HG02885 (cell line): ENCODE results near the gene PDGFA.

Experiments
- ATAC-seq: cut with Tn5 transposase; IDR thresholded peaks from one replicate; pipeline ENCODE4 v1.9.1; 2021; ENCODE audit warnings: mild to moderate bottlenecking; ENCODE audit not compliant: unreplicated experiment, poor library complexity

PDGFA gene

DNA sequence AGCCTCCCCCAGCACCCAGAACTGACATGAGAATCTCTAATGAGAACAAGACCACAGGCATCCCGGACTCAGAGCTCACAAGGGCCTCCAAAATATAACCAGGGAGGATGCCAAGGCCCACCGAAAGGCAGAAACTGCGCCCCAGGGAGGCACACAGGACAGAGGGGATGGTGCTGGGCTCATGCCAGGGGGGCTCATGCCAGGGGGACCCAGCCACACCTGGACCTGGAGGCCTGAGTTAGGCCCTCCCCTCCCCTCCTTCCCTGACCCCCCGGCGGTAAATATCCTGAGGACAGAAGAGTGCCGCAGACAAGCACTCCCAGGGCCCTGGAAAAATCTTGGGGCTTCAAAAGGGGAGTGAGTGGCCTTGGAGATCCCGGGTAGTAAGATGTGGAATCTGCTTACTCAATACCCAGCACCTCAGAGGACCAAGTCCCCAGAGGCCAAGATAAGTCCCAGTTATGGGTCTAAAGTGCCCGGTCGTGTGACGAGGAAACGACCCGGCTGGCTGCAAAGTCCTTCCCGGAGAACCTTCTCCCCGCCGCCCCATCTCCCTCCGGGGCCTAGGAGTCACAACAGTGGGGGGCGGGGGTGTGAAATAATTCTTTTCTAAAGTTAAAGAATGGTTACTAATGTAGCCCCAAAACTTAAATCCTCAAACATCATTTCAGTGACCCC, 11.9 kb downstream of the PDGFA start:
- ATAC-seq, result no peak

DNA sequence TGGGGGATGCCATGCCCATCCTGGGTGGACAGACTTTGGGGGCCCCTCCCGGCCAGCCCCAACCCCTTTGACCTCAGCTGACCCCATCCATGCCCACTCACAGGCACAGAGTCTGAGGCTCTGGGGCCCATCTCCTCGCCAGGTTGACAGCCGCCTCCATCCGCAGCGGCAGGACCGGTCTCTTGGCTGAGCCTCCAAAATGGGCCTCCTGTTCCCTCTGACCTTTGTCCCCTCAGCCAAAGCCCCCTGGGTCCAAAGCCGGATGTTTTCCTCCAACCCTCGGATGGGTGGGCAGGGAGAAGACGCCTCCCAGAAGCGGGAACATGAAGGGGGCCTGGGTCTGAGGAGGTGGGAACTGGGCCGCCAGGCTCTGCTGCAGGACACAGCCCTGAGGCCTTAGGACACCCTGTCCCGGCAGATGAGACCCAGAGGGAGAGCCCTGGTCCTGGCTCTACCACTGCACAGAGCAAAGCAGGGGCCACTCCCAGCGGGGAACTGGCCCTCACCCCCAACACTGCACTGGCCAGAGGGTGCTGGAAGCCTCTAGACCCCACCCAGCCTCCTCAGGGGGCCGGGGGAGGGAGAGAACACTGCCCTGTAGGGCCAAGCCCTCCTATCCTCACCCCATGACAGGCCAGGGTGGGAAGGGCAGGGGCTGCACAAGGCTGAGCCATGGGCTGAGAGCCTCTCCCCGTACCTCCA, 12.6 kb downstream of the PDGFA start:
- no peak for ATAC-seq

DNA sequence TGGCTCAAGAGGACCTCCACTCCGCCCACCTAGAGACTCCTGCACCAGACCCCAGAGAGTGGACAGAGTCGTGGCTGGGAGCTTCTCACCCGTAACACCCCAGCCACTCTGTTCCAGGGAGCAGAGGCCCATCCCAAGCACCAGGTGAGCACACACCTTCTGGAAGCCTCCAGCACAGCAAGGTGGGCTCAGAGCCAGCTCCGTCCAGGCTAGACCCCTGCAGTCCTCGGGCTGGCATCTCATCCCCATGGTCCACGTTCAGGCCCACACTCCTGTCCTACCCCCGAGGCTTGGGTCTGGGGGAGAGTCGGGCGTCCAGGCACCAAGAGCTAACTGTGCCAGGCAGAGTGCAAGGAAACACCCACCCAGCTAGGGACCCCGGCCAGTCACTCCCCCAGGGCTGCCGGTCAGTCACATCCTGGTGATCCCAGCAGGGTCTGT, 13.2 kb downstream of the PDGFA start:
- ATAC-seq, result no peak

DNA sequence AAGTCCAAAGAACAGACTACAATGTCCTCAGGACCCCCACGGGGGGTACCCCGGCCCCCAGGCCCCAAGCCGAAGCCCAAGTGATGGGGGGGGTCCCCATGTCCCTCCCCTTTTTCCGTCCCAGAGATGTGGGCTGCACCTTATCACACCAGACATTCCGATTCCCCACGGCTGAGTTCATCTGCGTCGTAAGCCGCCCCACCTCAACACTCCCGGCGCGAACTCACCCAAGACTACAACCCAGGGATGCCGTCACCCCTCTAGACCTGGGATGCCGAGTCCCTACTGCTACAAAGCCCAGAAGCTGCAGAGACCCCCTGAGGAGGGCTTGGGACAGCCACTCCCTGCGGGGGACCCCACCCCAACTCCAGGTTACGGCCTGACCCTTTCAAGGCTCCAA, 14.5 kb downstream of the PDGFA start:
- no peak for ATAC-seq

DNA sequence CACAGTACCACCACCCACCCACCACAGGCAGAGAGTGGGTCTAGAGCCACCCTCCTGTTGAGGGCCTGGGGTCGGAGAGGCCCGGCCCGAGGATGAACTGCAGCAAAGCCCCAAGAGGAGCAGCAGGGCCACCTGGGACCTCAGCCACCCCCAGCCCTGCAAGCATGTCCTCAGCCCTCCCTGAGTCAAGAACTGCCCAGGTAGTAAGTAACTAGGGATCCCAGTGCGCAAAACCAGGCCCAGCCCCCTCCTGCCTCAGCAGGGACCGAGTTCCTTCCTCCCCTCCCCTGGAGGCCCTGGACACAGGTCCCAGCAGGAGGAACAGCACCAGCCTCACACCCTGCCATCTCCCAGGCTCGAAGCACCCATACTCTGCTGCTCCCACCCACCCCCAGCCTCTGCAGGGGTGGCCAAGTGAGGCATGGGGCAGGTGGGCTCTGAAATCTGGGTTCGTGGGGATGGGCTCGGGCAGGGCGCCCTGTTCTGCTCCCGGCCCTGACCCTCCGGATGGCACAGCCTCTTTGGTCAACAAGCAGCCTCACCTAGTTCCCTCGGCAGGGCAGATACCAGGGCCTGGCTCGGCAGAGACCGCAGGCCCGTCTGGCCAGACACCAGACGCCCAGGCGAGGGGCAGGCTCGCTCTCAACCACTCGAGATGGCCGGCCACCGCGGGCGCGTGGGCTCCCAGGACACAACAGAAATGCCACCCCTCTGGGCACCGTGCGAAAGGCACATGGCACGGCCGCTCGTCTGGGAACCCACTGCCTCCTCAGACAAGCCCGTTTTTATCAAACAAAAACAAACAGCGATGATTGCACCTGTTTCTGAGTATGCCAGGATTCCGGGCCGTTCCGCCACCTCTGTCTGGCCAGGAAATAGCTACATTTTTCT, 15.2 kb downstream of the PDGFA start:
- ATAC-seq, result no peak

DNA sequence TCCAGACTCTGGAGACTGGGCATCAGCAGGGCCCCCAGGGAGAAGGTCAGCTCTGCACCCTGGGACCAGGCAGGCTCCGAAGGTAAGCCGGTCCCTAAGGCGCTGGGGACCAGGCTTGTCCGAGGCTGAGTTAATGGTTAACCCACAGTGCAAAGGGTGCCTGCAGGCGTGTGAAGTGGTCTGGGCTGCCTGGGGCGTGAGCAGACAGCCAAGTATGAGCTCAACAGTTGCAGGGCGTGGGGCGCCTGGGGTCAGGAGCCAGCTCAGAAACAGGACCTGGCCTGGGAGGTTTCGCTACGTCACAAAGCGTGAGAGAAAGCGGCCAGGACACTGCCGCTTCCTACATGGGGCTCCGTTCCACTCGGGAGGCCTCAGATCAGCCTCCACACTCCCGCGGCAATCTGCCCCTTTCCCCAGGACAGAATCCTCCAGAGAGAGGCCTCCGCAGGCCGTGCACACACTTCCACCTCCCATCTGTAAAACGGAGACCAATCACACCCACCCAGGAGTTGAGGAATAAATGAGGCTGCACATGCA, 16.0 kb downstream of the PDGFA start:
- ATAC-seq, result no peak

DNA sequence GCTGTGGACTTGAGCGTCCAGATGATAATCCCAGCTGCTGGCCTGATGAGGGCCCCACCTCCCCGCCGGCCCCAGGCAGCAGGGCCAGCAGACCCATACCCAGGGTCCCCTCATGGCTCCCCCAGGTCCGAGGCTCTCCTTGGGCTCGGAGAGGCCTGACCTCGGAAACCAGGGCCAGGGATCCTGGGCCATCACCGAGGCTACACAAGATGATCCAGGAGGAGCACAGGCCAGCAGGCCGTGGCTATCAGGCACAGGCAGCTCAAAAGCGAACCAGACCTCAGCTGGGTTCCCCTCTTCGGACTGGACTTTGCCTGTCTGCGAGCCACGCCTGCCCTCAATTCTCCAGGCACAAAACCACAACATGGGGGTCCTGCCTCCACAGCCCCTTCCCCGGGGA, 17.4 kb downstream of the PDGFA start:
- ATAC-seq, result no peak

DNA sequence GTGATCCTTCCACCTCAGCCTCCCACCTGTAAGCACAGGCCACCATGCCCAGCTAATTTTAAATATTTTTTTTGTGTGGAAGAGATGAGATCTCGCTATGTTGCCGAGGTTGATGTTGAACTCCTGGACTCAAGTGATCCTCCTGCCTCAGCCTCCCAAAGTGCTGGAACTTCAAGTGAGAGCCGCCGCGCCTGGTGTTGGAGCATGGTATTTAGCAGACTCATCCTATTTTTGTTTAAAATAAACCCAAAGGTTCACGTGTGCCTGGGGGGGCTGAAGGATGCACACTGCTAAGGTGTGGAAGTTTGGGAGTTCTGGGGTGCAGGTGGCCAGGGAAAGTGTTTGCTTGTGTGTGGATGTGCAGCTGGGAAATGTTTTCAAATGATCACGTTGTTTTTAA, 18.1 kb downstream of the PDGFA start:
- ATAC-seq, result no peak

DNA sequence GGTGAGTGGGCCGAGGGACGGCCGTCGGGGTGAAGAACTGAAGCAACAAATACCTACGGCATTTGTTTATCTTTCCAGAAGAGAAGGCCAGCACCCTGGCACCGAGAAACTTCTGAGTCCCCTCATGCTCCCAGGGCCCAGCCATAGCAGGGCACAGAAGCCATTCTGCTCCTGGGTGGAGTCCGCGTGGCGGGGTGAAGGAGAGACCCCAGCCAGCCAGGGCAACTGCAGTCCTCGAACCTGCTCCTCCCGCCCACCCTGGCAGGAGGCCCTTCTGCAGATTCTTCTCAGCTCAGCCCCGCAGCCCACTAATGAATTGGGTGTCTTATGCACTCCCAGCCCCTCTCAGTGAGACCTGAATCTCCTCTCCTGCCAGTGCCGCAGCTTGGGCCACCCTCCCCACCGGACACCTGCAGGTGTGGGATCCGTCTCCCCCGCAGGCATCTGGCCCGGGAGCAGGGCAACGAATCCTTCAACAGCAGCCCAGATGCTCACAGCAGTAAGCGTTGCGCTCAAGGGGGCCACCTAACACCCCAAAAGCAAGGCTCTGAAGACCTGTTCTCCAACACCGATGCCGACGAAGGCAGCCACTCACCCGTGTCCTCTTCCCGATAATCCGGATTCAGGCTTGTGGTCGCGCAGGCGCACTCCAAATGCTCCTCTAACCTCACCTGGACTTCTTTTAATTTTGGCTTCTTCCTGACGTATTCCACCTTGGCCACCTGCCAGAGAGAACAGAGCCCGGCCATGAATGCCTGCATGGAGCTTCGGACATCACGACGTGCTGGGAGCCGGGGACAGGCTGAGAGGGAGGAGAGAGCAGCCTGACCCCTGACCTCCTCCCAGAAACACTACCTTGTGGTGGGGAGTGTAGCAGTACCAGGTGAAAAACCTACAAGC, 18.9 kb downstream of the PDGFA start:
- ATAC-seq, result no peak

DNA sequence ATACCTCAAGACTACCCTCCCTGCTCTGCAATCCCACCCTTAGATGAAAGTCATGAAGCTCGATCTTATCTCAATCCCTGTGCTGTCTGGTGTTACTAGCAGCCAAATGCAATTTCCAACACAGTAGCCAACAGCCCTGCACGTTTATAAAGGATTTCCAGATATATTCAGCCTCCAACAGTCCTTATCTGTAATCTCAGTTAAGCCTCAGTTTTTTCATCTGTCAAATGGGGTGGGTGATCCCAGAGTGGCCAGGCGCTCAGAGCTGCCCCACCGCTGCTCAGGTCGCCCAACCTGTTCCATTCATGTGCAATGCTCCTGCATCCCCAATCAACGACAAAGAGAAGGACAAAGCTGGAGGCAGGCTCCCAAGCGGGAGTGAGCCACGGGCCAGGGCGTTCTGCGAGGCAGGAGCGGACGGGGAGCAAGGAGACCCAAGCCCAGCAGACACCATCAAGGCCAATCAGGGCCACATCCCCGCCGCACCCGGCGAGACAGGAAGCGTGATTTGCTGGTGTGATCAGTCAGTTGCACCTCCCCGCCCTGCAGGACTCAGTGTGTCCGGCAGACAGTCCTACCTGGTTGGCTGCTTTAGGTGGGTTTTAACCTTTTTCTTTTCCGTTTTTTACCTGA, 19.7 kb downstream of the PDGFA start:
- ATAC-seq, result no peak

DNA sequence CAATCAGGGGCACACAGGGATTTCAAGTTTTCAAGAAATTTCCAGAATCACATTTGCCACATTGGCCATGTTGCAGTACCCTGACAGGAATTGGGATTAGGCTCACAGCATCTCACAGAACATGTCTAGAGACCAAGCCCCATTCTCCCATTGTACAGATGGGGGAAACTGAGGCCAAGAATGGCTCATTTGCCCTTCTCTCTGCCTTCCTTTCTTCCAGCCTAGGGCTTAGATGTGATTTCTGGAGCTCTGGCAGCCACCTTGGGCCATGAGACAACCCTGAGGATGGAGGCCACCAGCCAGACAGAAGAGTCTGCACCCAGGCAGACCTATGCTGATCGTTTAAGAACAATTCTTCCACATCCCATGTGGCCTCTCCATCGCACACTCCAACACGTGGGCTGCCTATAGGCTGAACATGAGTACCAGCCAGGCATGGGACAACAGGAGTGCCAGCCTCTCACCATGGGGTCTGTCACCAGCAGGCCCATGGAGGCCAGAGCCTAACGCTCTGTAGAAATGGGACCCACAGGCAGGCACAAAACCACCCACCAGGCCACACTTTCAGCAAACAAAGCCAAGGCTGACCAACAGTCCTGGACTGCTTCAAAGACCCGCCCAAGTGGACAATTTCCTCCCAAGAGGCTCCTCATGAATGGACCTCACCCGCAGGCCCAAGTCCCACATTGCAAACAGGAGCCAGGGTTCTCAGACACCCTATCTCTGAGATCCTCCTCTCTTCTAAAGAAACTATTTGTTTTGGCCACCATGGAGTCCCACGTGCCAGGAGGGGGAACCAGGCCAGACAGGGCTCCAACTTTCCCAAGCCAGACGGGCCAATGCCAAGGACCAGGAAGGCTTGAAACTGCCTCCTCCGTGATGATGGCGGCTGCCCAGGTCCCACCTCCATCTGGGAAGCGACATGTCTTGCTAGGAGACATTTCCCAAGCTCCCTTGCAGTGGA, 20.7 kb downstream of the PDGFA start:
- ATAC-seq, result no peak

DNA sequence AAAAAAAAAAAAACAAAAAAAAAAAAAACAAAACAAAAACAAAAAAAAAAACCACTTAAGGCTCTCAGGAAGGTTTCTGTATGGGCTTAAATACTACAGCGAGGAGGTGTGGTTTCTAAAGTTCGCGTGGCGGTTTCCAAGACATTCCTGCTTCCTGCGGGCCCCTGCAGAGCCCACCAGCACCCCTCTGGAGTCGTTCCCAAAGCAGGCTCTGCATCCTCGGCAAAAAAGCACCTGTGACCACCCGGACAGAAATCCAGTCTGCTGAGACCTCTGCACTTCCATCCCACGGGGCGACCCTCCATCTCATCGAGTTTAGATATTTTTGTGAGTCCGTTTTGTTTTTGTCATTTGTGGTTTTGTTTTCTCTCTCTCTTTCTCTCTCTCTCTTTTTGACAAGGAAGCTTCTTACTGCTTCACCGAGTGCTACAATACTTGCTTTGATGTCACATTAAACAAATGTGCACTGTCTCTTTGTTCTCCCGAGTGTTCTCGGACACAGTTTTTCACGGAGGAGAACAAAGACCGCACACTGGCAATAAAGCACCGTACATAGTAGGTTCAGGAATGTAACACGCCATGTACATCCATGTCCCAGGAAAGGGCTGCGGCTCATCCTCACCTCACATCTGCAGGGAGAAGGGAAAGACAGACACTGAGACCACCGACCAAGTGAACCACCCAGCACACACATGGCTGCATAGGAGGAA, 21.5 kb downstream of the PDGFA start:
- ATAC-seq, result no peak

DNA sequence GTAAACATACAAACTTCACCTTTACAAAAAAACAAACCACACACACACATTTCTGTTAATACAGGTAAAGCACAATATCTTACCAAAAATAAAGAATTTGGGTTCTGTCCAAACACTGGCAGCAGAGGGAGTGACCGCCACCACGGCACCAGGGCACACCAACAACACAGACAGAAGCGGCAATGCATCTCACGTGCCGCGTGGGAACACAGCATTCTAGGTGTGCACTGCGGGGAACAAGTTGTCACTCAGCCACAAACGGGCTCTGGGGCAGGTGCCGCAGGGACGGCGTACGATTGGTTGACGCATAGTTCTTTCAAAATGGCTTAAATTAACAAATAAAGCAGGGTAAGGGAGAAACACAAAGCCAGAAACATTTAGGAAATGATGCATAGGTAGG, 22.3 kb downstream of the PDGFA start:
- ATAC-seq, result no peak

DNA sequence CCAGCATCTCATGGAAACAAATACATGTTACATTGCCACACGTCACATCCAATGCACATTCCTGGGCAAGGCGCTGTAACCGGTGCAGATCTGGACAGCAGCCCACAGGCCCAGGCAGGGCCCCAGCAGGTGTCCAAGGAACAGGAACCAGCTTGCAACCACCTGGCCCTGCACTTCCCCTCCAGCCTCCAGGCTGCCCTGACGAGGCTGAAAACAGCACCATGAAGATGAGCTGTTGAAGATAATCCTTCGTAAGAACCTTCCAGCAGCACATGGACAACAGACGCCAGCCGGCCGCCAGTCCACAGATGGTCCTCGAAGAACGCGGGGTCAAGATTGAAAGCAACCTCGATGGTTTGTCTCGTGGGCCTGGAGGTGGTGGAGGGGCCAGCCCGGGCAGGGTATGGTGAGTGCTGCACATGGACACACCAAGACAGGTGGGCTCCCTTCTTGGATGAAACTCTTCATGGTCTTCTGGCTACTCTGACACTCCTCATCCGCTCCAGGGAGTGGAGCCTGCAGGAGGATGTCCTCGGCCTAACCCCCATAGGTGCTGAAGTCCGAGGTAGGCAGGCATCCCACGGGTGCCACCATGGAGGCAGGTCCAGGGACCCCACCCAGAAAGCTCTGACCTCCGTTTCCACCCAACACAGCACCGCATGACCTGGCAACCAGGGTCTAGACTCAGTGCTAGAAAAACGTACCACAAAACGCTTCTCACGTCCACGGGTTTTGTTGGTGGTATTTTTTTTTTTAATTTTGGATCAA, 22.9 kb downstream of the PDGFA start:
- no peak for ATAC-seq

DNA sequence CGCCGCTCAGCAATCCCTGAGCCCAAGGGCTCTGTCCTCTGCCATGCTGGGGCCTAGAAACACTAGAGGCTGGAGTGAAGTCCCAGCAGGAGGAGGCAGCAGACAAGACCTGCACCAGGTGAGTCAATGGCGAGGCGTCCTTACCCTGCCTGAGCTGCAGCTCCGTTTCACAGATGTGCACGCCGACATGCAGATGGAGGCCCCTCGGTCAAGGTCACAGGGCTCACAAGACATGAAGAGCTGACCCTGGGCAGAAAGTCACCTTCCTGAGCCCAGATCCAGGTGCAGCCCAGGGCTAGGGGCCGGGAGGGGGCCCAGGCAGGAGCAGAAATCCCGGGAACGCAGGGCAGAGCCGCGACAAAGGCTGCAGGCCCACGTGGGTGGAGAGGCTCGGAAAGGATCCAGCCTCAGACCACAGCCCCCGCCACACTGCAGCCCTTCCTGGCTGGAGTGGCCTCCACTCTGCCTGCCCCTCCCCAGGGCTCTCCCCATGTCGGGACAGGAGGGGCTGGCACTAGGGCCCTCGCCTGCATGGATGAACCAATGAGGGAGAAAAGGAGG, 23.8 kb downstream of the PDGFA start:
- ATAC-seq, result no peak

DNA sequence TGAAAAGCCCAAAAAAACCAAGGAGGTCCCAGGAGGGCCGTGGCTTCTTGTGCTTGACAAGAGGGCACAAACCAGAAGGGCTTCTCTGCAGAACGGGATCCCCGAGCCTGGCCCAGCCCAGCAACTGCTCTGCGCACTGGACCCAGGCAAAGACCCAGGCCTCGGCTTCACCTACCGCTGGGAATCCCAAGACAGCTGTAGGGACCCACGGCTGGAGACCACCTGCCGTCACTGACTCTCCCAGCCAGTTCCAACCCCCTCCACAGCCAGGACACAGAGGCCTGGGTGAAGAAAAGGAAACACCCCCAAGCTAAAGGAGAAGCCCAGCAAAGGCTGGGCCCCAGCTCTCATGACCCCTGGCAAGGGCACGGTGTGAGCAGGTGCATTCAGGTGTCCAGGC, 24.3 kb downstream of the PDGFA start:
- no peak for ATAC-seq

DNA sequence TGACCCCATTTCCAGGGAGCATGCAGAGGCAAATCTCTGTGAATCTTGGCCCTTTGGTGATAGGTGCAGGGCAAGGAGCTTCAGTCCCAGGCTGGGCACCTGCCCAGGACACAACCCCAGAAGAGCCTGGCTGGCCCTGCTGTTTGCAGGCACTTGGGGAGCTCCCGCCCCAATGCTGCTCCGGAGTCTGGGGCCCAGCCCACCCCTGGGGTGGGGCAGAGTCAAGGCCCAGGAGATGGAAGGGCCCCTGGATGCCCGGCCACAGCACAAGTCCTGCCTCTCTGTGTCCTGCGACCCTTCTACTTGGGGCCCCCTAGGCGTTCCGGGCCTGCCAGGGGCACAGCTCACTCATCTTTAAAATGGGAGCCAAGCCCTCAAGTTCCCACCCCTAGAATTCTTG, 24.7 kb downstream of the PDGFA start:
- no peak for ATAC-seq
